GM10847 (cell line): ENCODE data around the gene OSBPL3.

Source experiments
- POLR2A ChIP-seq: IDR thresholded peaks from 2 replicates; pipeline ENCODE4 v1.6.1; 2011; ENCODE audit not compliant: insufficient read length; ENCODE audit errors: extremely low read depth

The OSBPL3 gene

GRCh38 chr7:24902276-24902675, 77.7 kb downstream of the OSBPL3 start:
- TF ChIP-seq POLR2A, result no peak

- TF ChIP-seq POLR2A, result no peak
These were observed 80.1 kb downstream of the OSBPL3 start for GRCh38 chr7:24899905-24900304.

- TF ChIP-seq POLR2A, result no peak
These were observed 80.8 kb downstream of the OSBPL3 start for GRCh38 chr7:24899161-24899560.

- no peak for TF ChIP-seq POLR2A
These were observed 81.3 kb downstream of the OSBPL3 start for GRCh38 chr7:24898691-24899090.

- TF ChIP-seq POLR2A, result no peak
These were observed 83.9 kb downstream of the OSBPL3 start for GRCh38 chr7:24896031-24896501.

- TF ChIP-seq POLR2A, result no peak
These were observed 85.4 kb downstream of the OSBPL3 start for GRCh38 chr7:24894429-24895221.

- no peak for TF ChIP-seq POLR2A
These were observed 88.7 kb downstream of the OSBPL3 start for GRCh38 chr7:24891311-24891735.

GRCh38 chr7:24889611-24890010, 90.4 kb downstream of the OSBPL3 start:
- TF ChIP-seq POLR2A, result no peak

- TF ChIP-seq POLR2A, result no peak
These were observed 91.3 kb downstream of the OSBPL3 start for GRCh38 chr7:24888653-24889052.

- TF ChIP-seq POLR2A, result no peak
These were observed 94.3 kb downstream of the OSBPL3 start for GRCh38 chr7:24885716-24886115.

- no peak for TF ChIP-seq POLR2A
These were observed 94.7 kb downstream of the OSBPL3 start for GRCh38 chr7:24885305-24885704.

GRCh38 chr7:24884401-24884800, 95.6 kb downstream of the OSBPL3 start:
- TF ChIP-seq POLR2A, result no peak

- TF ChIP-seq POLR2A, result no peak
These were observed 96.4 kb downstream of the OSBPL3 start for GRCh38 chr7:24883622-24884013.

- no peak for TF ChIP-seq POLR2A
These were observed 96.9 kb downstream of the OSBPL3 start for GRCh38 chr7:24882989-24883621.

- no peak for TF ChIP-seq POLR2A
These were observed 98.4 kb downstream of the OSBPL3 start for GRCh38 chr7:24881623-24882022.

GRCh38 chr7:24880886-24881285, 99.1 kb downstream of the OSBPL3 start:
- TF ChIP-seq POLR2A, result no peak
